Neuronal stem cell (in vitro differentiated cells): ENCODE measurements around the gene SMAP1.

ENCODE experiments used
- DNase-seq: peaks from one replicate; pipeline ENCODE4 v3.0.0-alpha.2; 2013; ENCODE audit warnings: low spot score
- H2AFZ ChIP-seq: one replicate; pipeline ENCODE4 v1.6.1; 2013; ENCODE audit warnings: mild to moderate bottlenecking, low read length, inconsistent platforms
- H2AK5ac ChIP-seq: 2 replicates; pipeline ENCODE4 v1.6.1; 2013; ENCODE audit warnings: low read depth, mild to moderate bottlenecking, inconsistent platforms, low read length, moderate library complexity, mixed read lengths
- H2BK120ac ChIP-seq: 2 replicates; pipeline ENCODE4 v1.6.1; 2013; ENCODE audit warnings: low read depth, mild to moderate bottlenecking, inconsistent platforms, low read length, moderate library complexity, mixed read lengths
- H2BK12ac ChIP-seq: one replicate; pipeline ENCODE4 v1.6.1; 2013; ENCODE audit warnings: low read length, inconsistent platforms
- H2BK15ac ChIP-seq: 2 replicates; pipeline ENCODE4 v1.6.1; 2013; ENCODE audit warnings: mild to moderate bottlenecking, low read length, inconsistent platforms, mixed read lengths
- H2BK5ac ChIP-seq: one replicate; pipeline ENCODE4 v1.6.1; 2013; ENCODE audit warnings: inconsistent platforms, mild to moderate bottlenecking, low read length, moderate library complexity
- H3K14ac ChIP-seq: one replicate; pipeline ENCODE4 v1.6.1; 2013; ENCODE audit warnings: low read length, inconsistent platforms
- H3K18ac ChIP-seq: 2 replicates; pipeline ENCODE4 v1.6.1; 2013; ENCODE audit warnings: low read length, inconsistent platforms
- H3K23ac ChIP-seq: 2 replicates; pipeline ENCODE4 v1.6.1; 2013; ENCODE audit warnings: low read depth, mild to moderate bottlenecking, mixed read lengths, low read length, inconsistent platforms; ENCODE audit not compliant: poor library complexity
- H3K27ac ChIP-seq: replicated peaks from 3 replicates; pipeline ENCODE4 v1.5.1; 2013; ENCODE audit warnings: low read length, inconsistent platforms
- H3K27me3 ChIP-seq, 3 experiments: 2 replicates each; pipeline ENCODE4 v1.6.1; 2013; ENCODE audit warnings: low read length in 3 of 3, mild to moderate bottlenecking in 2 of 3, inconsistent platforms in 1 of 3, low read depth in 1 of 3, mixed read lengths in 1 of 3, moderate library complexity in 1 of 3; ENCODE audit not compliant: control insufficient read depth in 3 of 3, insufficient read depth in 3 of 3
- H3K36me3 ChIP-seq, 2 donors: replicated peaks in 1 of 2; 2 replicates each; pipeline ENCODE4 v1.6.1; 2013; ENCODE audit warnings: low read length in 2 of 2; ENCODE audit not compliant: control insufficient read depth in 2 of 2, insufficient read depth in 2 of 2
- H3K4ac ChIP-seq: 2 replicates; pipeline ENCODE4 v1.6.1; 2013; ENCODE audit warnings: inconsistent platforms, mild to moderate bottlenecking, low read length, moderate library complexity
- H3K4me1 ChIP-seq, 2 donors: 1 replicate in 1 of 2; 2 replicates in 1 of 2; pipeline ENCODE4 v1.6.1; 2013; ENCODE audit warnings: low read length in 2 of 2, low read depth in 1 of 2; ENCODE audit not compliant: control insufficient read depth in 2 of 2, insufficient read depth in 1 of 2
- H3K4me2 ChIP-seq: one replicate; pipeline ENCODE4 v1.6.1; 2013; ENCODE audit warnings: mild to moderate bottlenecking, low read length, inconsistent platforms; ENCODE audit not compliant: insufficient read depth, poor library complexity, severe bottlenecking
- H3K4me3 ChIP-seq, 2 donors: 2 replicates each; pipeline ENCODE4 v1.5.1; 2013; ENCODE audit warnings: low read length in 2 of 2, mild to moderate bottlenecking in 2 of 2, inconsistent platforms in 1 of 2, moderate library complexity in 1 of 2
- H3K79me1 ChIP-seq: one replicate; pipeline ENCODE4 v1.6.1; 2013; ENCODE audit warnings: low read depth, mild to moderate bottlenecking, inconsistent platforms, low read length, moderate library complexity
- H3K9ac ChIP-seq: one replicate; pipeline ENCODE4 v1.6.1; 2013; ENCODE audit warnings: mild to moderate bottlenecking, low read depth, low read length, inconsistent platforms; ENCODE audit not compliant: poor library complexity
- H3K9me3 ChIP-seq, 2 donors: replicated peaks in 1 of 2; 2 replicates each; pipeline versions ENCODE3 to v1.6.1; 2013; ENCODE audit warnings: low read length in 2 of 2, mild to moderate bottlenecking in 2 of 2, inconsistent platforms in 1 of 2, low read depth in 1 of 2, mixed read lengths in 1 of 2, moderate library complexity in 1 of 2; ENCODE audit not compliant: control insufficient read depth in 2 of 2, insufficient read depth in 1 of 2
- H4K8ac ChIP-seq: one replicate; pipeline ENCODE4 v1.6.1; 2013; ENCODE audit warnings: low read depth, mild to moderate bottlenecking, inconsistent platforms, low read length, moderate library complexity
- H4K91ac ChIP-seq: one replicate; pipeline ENCODE4 v1.6.1; 2013; ENCODE audit warnings: low read length, low read depth, mild to moderate bottlenecking, inconsistent platforms; ENCODE audit not compliant: poor library complexity
- WGBS, 2 donors: extraction: QIAGEN DNeasy Blood & Tissue Kit; methylation state at CpG; one replicate each; pipeline ENCODE4 v1.1.7; 2013; ENCODE audit warnings: missing lambda C conversion rate in 2 of 2, mixed read lengths in 1 of 2; ENCODE audit not compliant: insufficient read length in 2 of 2, insufficient replicate concordance in 1 of 2; ENCODE audit errors: extremely low coverage in 2 of 2; 5-methylcytosine and 5-hydroxymethylcytosine counted together

The SMAP1 gene

GRCh38 chr6:70638468-70638867 is 29.2 kb upstream of the SMAP1 start:
- no CpG with 5 or more reads among the region's 1 CpG for WGBS, 2 donors
- H3K36me3 ChIP-seq = no peaks in the 10 kb centered on the region
- H3K18ac ChIP-seq = no peak overlapping the region
- no peak overlapping the region for H3K4ac ChIP-seq
- H2AK5ac ChIP-seq = no peak overlapping the region
- no peak overlapping the region for H3K27ac ChIP-seq
- H2BK12ac ChIP-seq = no peak overlapping the region
- H3K9ac ChIP-seq = no peak overlapping the region
- no peak overlapping the region for H3K23ac ChIP-seq
- no peak overlapping the region for H2BK120ac ChIP-seq
- H2BK15ac ChIP-seq = no peak overlapping the region
- no peak overlapping the region for H2AFZ ChIP-seq
- DNase-seq = no peak
- no peaks in the 10 kb centered on the region for H3K79me1 ChIP-seq
- H3K27me3 ChIP-seq = peaks cover 0 to 2% (median 0%) of the 10 kb centered on the region in 3 experiments
- H3K4me2 ChIP-seq = no peak overlapping the region
- H3K4me3 ChIP-seq = no peak overlapping the region
- H3K9me3 ChIP-seq = no peaks in the 10 kb centered on the region
- H4K91ac ChIP-seq = no peak overlapping the region
- H2BK5ac ChIP-seq = no peak overlapping the region
- H3K4me1 ChIP-seq = no peaks in the 10 kb centered on the region
- no peak overlapping the region for H3K14ac ChIP-seq
- no peak overlapping the region for H4K8ac ChIP-seq

GRCh38 chr6:70651326-70651905 is 16.3 kb upstream of the SMAP1 start:
- no peak overlapping the region for H3K4me2 ChIP-seq
- H2AFZ ChIP-seq = no peak overlapping the region
- H3K9me3 ChIP-seq = no peaks in the 10 kb centered on the region
- no peak overlapping the region for H2BK12ac ChIP-seq
- no peak overlapping the region for H3K14ac ChIP-seq
- no peak overlapping the region for H3K4ac ChIP-seq
- no peak overlapping the region for H2BK120ac ChIP-seq
- H4K8ac ChIP-seq = no peak overlapping the region
- no peak overlapping the region for H2BK15ac ChIP-seq
- no peak for DNase-seq
- no peak overlapping the region for H3K4me3 ChIP-seq
- H3K27me3 ChIP-seq = no peaks in the 10 kb centered on the region
- H3K23ac ChIP-seq = no peak overlapping the region
- no peak overlapping the region for H3K9ac ChIP-seq
- H2AK5ac ChIP-seq = no peak overlapping the region
- no peaks in the 10 kb centered on the region for H3K36me3 ChIP-seq
- H3K18ac ChIP-seq = no peak overlapping the region
- no peak overlapping the region for H2BK5ac ChIP-seq
- peaks cover 0 to 2% of the 10 kb centered on the region in 2 donors for H3K4me1 ChIP-seq
- H3K27ac ChIP-seq = no peak overlapping the region
- no peak overlapping the region for H4K91ac ChIP-seq
- no CpG with 5 or more reads among the region's 3 CpGs for WGBS, 2 donors
- H3K79me1 ChIP-seq = no peaks in the 10 kb centered on the region

- Histone ChIP-seq H2AK5ac (no peak overlapping the region), H2AFZ (no peak overlapping the region), H2BK12ac (no peak overlapping the region), H4K8ac (no peak overlapping the region), H3K27me3 (no peaks in the 10 kb centered on the region), H3K4me1 (peaks cover 0 to 2% of the 10 kb centered on the region in 2 donors), H3K36me3 (no peaks in the 10 kb centered on the region), H3K4me3 (no peak overlapping the region), H3K18ac (no peak overlapping the region), H3K79me1 (no peaks in the 10 kb centered on the region), H3K4ac (no peak overlapping the region), H3K4me2 (no peak overlapping the region), H3K23ac (no peak overlapping the region), H2BK120ac (no peak overlapping the region), H3K14ac (no peak overlapping the region), H4K91ac (no peak overlapping the region), H3K9me3 (no peaks in the 10 kb centered on the region), H2BK5ac (no peak overlapping the region), H3K9ac (no peak overlapping the region), H3K27ac (no peak overlapping the region), H2BK15ac (no peak overlapping the region)
- WGBS, 2 donors = no CpG with 5 or more reads among the region's 1 CpG
- DNase-seq = no peak
Measured at GRCh38 chr6:70652216-70652615, 15.5 kb upstream of the SMAP1 start.

GRCh38 chr6:70657706-70658105 is 10.0 kb upstream of the SMAP1 start:
- Histone ChIP-seq H3K14ac (no peak overlapping the region), H3K9me3 (no peaks in the 10 kb centered on the region)

More at GRCh38 chr6:70657706-70658105, 10.0 kb upstream of the SMAP1 start:
- H3K23ac ChIP-seq = no peak overlapping the region
- H3K4me3 ChIP-seq = no peak overlapping the region
- H2AK5ac ChIP-seq = no peak overlapping the region
- no peaks in the 10 kb centered on the region for H3K36me3 ChIP-seq
- H3K4ac ChIP-seq = no peak overlapping the region
- no peaks in the 10 kb centered on the region for H3K79me1 ChIP-seq
- no peak overlapping the region for H3K27ac ChIP-seq
- H3K18ac ChIP-seq = no peak overlapping the region
- H4K8ac ChIP-seq = no peak overlapping the region
- no peak overlapping the region for H2BK120ac ChIP-seq
- H2AFZ ChIP-seq = no peak overlapping the region
- H2BK15ac ChIP-seq = no peak overlapping the region
- no peak overlapping the region for H4K91ac ChIP-seq
- no peak overlapping the region for H2BK12ac ChIP-seq
- H3K9ac ChIP-seq = no peak overlapping the region
- peaks cover 0 to 14% (median 0%) of the 10 kb centered on the region in 3 experiments for H3K27me3 ChIP-seq
- peaks cover 0 to 2% of the 10 kb centered on the region in 2 donors for H3K4me1 ChIP-seq
- WGBS, 2 donors = no CpG with 5 or more reads among the region's 3 CpGs
- H2BK5ac ChIP-seq = no peak overlapping the region
- no peak for DNase-seq
- no peak overlapping the region for H3K4me2 ChIP-seq
